ENCODE results near the gene UNG. TPM values are rescaled to one million over a fixed set of nuclear protein-coding genes. Genes with fewer than 3 reads are reported as not detected.

UNG gene
- total RNA-seq, 2 experiments from 2014 or later: 3.3 to 3.6 TPM

DNA sequence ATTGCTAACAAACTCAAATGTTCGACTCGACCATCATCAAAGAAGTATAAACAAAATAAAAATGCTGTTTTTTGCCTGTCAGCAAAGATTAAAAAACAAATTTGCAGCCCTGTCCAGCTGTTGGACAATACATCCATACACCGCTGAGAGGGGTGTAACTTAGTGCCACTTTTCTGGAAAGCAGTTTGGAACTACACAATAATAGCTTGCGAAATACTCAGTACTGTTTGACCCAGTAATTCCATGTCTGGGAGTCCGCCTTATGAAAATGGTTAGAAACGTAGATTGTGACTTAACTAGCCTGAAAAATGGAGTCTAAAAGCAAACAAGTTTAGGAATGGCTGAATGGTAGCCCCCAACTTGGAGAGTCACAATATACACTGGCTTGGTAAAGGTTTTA lies 38.6 kb upstream of the UNG start:
- H3K4me1 ChIP-seq (ENCODE audit: insufficient read depth, low read length): peaks cover 6% of the 10 kb centered on the region
- peaks cover 38% of the 10 kb centered on the region for H3K36me3 Mint-ChIP-seq (ENCODE audit: low read depth)
- H3K9me3 ChIP-seq (ENCODE audit: control insufficient read depth in 1 of 2, insufficient read depth in 1 of 2, low read length in 2 of 2): no peaks in the 10 kb centered on the region
- intact Hi-C loops (cut with DNase I, micrococcal nuclease): loop anchor here in 1 of 2 experiments (10.0 kb wide), 3 partner anchors 424 to 1374 kb away; partner anchors contain the start of genes PRDM4, PWP1 and SELPLG
- no peak overlapping the region for H3K27ac ChIP-seq (ENCODE audit: low read depth in 1 of 2, low read length in 2 of 2)
- peaks cover 8% of the 10 kb centered on the region for H3K4me1 Mint-ChIP-seq (ENCODE audit: low read depth)
- no peak for DNase-seq
- TF ChIP-seq, protein P1, sequence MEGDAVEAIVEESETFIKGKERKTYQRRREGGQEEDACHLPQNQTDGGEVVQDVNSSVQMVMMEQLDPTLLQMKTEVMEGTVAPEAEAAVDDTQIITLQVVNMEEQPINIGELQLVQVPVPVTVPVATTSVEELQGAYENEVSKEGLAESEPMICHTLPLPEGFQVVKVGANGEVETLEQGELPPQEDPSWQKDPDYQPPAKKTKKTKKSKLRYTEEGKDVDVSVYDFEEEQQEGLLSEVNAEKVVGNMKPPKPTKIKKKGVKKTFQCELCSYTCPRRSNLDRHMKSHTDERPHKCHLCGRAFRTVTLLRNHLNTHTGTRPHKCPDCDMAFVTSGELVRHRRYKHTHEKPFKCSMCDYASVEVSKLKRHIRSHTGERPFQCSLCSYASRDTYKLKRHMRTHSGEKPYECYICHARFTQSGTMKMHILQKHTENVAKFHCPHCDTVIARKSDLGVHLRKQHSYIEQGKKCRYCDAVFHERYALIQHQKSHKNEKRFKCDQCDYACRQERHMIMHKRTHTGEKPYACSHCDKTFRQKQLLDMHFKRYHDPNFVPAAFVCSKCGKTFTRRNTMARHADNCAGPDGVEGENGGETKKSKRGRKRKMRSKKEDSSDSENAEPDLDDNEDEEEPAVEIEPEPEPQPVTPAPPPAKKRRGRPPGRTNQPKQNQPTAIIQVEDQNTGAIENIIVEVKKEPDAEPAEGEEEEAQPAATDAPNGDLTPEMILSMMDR (IDR thresholded peaks at IDR 0.05): no peak
- peaks cover 11% of the 10 kb centered on the region for H3K36me3 ChIP-seq (ENCODE audit: insufficient read depth, low read length)
- ATAC-seq (ENCODE audit: poor library complexity): no peak
- no peak overlapping the region for H3K27ac Mint-ChIP-seq
- no peak overlapping the region for H3K4me3 Mint-ChIP-seq
- ChIA-PET CTCF (no interaction called here), POLR2A (no interaction called here)
- H3K4me3 ChIP-seq (ENCODE audit: low read length): no peak overlapping the region
- H3K27me3 Mint-ChIP-seq: no peaks in the 10 kb centered on the region
- no peaks in the 10 kb centered on the region for H3K9me3 Mint-ChIP-seq
- no peaks in the 10 kb centered on the region for H3K27me3 ChIP-seq (ENCODE audit: control insufficient read depth in 1 of 2, insufficient read depth in 2 of 2, low read length in 2 of 2)

GRCh38 chr12:109064143-109064542 lies 33.3 kb upstream of the UNG start:
- Histone ChIP-seq H3K4me3 (ENCODE audit: low read length) (no peak overlapping the region), H3K9me3 (ENCODE audit: control insufficient read depth in 1 of 2, insufficient read depth in 1 of 2, low read length in 2 of 2) (no peaks in the 10 kb centered on the region), H3K27me3 (ENCODE audit: control insufficient read depth in 1 of 2, insufficient read depth in 2 of 2, low read length in 2 of 2) (no peaks in the 10 kb centered on the region), H3K36me3 (ENCODE audit: insufficient read depth, low read length) (peaks cover 18% of the 10 kb centered on the region), H3K4me1 (ENCODE audit: insufficient read depth, low read length) (no peaks in the 10 kb centered on the region), H3K27ac (ENCODE audit: low read depth in 1 of 2, low read length in 2 of 2) (no peak overlapping the region)
- POLR2A ChIA-PET: no interaction called here
- DNase-seq (no peak), ATAC-seq (ENCODE audit: poor library complexity) (no peak)
- intact Hi-C loops (cut with DNase I, micrococcal nuclease): no loop called here
- TF ChIP-seq, protein P1 (IDR thresholded peaks at IDR 0.05): no peak
- Mint-ChIP-seq H3K27ac (no peak overlapping the region), H3K9me3 (no peaks in the 10 kb centered on the region), H3K4me3 (no peak overlapping the region), H3K4me1 (ENCODE audit: low read depth) (peaks cover 5% of the 10 kb centered on the region), H3K27me3 (no peaks in the 10 kb centered on the region), H3K36me3 (ENCODE audit: low read depth) (peaks cover 36% of the 10 kb centered on the region)
- CTCF ChIA-PET: no interaction called here

GRCh38 chr12:109065154-109065852 lies 32.1 kb upstream of the UNG start:
- no peak overlapping the region for H3K4me3 Mint-ChIP-seq
- H3K9me3 Mint-ChIP-seq: no peaks in the 10 kb centered on the region
- no peaks in the 10 kb centered on the region for H3K27me3 ChIP-seq (ENCODE audit: control insufficient read depth in 1 of 2, insufficient read depth in 2 of 2, low read length in 2 of 2)
- ChIA-PET POLR2A (no interaction called here), CTCF (no interaction called here)
- DNase-seq (no peak), ATAC-seq (ENCODE audit: poor library complexity) (no peak)
- H3K27me3 Mint-ChIP-seq: no peaks in the 10 kb centered on the region
- no peak overlapping the region for H3K27ac ChIP-seq (ENCODE audit: low read depth in 1 of 2, low read length in 2 of 2)
- H3K36me3 ChIP-seq (ENCODE audit: insufficient read depth, low read length): peaks cover 25% of the 10 kb centered on the region
- H3K4me3 ChIP-seq (ENCODE audit: low read length): no peak overlapping the region
- H3K9me3 ChIP-seq (ENCODE audit: control insufficient read depth in 1 of 2, insufficient read depth in 1 of 2, low read length in 2 of 2): no peaks in the 10 kb centered on the region
- H3K4me1 Mint-ChIP-seq (ENCODE audit: low read depth): peaks cover 5% of the 10 kb centered on the region
- no peak overlapping the region for H3K27ac Mint-ChIP-seq
- intact Hi-C loops (cut with DNase I, micrococcal nuclease): no loop called here
- H3K4me1 ChIP-seq (ENCODE audit: insufficient read depth, low read length): no peaks in the 10 kb centered on the region
- H3K36me3 Mint-ChIP-seq (ENCODE audit: low read depth): peaks cover 48% of the 10 kb centered on the region
- TF ChIP-seq, protein P1 (IDR thresholded peaks at IDR 0.05): no peak
